T-helper 17 cell (primary cell): ENCODE data around the gene HLA-F. TPM values are rescaled to one million over a fixed set of nuclear protein-coding genes. Genes with fewer than 3 reads are reported as not detected.

Source experiments
- ATAC-seq: fragments of 150-1000 bp; cut with Tn5 transposase; 2 replicates; pipeline ENCODE4 v1.10.0; 2021; ENCODE audit warnings: mild to moderate bottlenecking, moderate library complexity
- DNase-seq, 3 donors: peaks; one replicate each; pipeline versions ENCODE4 v3.0.0 to v3.0.0-alpha.2; 2020 to 2021
- H3K9me3 ChIP-seq: one replicate; pipeline ENCODE4 v1.7.0; 2013; ENCODE audit warnings: low read length, mild to moderate bottlenecking; ENCODE audit not compliant: control insufficient read depth, poor library complexity, severe bottlenecking
- H3K27ac Mint-ChIP-seq: one replicate; pipeline ENCODE4 v1.8.0; 2022; ENCODE audit warnings: mild to moderate bottlenecking, moderate library complexity, mixed read lengths
- H3K27me3 Mint-ChIP-seq: one replicate; pipeline ENCODE4 v1.8.0; 2022; ENCODE audit warnings: mixed read lengths
- H3K36me3 Mint-ChIP-seq: one replicate; pipeline ENCODE4 v1.8.0; 2022; ENCODE audit warnings: low read depth, mixed read lengths
- H3K4me1 Mint-ChIP-seq: one replicate; pipeline ENCODE4 v1.8.0; 2022; ENCODE audit warnings: mild to moderate bottlenecking, mixed read lengths
- H3K4me3 Mint-ChIP-seq: one replicate; pipeline ENCODE4 v1.8.0; 2022; ENCODE audit warnings: mild to moderate bottlenecking, moderate library complexity, mixed read lengths
- total RNA-seq, 4 donors: library from RNA in 2 of 4; stranded (reverse) in 2 of 4; gene quantifications; one replicate each; pipeline ENCODE4 v1.2.3 and lab custom pipeline; 2022 to 2026

The HLA-F gene
- total RNA-seq, 2 donors from 2014 or later = 629 to 717 TPM

DNA sequence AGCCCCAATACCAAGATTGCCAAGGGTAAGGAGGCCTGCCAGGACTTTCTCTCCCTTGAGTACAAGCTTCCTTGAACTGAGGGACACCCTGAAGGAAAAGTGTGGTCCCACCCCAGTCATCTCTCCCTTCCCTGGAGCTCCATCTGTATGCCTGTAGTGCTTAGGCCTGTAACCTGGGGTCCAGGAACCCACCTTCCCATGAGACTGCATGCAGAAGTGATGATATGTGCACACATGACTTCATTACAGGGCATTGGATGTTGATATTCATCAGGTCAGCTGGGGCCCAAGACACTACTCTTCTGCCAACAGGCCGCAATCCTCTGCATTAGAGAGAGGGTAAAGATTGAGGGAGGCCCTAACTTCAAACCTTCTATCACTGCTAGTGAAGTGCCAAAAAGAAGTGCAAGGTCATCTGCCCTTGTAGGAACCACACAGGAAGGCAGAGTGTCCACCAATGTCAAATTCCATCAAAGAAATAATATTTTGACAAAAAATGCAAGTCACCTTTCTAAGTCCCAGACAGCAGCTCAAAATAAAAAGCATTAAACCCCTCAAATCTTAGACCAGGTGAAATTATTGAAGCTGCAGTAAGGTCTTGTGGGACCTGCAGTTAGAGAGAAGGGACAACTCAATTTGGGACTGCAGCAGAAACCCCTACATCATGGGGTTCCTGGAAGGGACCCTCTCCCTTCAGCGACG, 5.1 kb downstream of the HLA-F start:
- no peaks in the 10 kb centered on the region for H3K9me3 ChIP-seq
- ATAC-seq (no peak), DNase-seq (no peak)
- Mint-ChIP-seq H3K27me3 (no peaks in the 10 kb centered on the region), H3K36me3 (peaks cover 5% of the 10 kb centered on the region), H3K4me1 (peaks cover 53% of the 10 kb centered on the region), H3K27ac (peak overlapping the region; percentile 93), H3K4me3 (peak overlapping the region; percentile 71)

DNA sequence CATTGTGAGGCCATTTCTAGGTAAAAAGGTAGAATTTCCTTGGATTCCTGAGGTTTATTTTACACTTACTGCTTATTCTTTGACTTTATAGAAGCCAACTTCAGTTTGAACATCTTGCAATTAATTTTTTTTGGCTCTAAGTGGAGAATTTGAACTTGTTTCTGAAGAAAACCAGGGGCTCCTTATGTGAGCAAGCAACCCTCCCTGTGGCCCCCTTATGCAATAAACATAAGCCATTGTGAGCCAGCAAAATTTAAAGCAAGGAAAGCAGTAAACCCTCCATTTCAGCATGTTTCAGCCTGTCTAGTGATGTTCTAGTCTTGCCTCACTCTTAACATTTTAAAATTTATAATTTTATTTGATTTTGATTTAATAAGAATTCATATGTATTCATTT, 5.6 kb downstream of the HLA-F start:
- ATAC-seq (no peak), DNase-seq (no peak)
- Mint-ChIP-seq H3K27ac (peak overlapping the region; percentile 93), H3K4me1 (peaks cover 53% of the 10 kb centered on the region), H3K4me3 (peak overlapping the region; percentile 71), H3K36me3 (peaks cover 4% of the 10 kb centered on the region), H3K27me3 (no peaks in the 10 kb centered on the region)
- no peaks in the 10 kb centered on the region for H3K9me3 ChIP-seq

DNA sequence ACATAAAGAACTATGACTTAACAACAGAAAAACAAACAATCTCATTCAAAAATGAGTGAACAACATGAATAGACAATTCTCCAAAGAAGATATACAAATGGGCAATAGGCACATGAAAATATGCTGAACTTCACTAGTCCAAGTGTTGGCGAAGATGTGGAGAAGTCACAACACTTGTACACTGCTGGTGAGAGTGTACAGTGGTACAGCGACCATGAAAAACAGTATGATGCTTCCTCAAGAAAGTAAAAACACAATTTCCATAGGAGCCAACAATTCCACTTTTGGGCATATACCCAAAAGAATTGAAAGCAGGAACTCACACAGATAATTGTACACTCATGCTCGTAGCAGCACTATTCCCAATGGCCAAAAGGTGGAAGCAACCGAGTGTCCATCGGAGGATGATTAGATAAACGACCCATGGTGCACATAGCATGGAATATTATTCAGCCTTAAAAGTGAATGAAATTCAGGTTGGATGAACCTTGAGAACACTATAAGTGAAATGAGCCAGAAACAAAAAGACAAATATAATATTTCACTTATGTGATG, 6.6 kb downstream of the HLA-F start:
- no peaks in the 10 kb centered on the region for H3K36me3 Mint-ChIP-seq
- H3K4me1 Mint-ChIP-seq = peaks cover 52% of the 10 kb centered on the region

DNA sequence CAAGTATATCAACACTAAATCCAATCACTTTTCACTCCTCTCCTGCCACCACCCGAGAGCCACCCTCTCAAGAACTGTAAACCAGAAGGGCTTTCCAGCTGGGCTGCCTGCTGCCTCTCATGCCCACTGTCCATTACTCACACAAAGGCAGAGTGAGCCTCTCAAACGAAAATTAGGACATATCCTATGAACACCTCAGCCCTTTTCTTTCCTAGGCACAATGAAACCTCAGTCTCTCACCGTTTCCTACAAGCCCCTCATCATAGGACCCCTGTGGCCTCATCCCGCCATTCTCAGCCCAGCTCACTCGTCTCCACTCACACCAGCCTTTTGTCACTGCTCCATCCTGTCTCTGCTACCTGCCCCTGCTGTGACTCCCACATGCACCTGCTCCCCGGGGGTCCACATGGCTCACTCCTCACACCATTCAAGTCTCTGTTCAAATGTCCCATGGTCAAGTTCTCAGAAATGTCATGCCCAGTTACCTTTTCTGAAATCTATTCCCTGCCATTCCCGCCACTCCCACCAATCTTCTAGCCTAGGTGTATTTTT, 7.4 kb downstream of the HLA-F start:
- peak; percentile 19 for ATAC-seq
- Mint-ChIP-seq H3K4me3 (peak overlapping the region; percentile 10), H3K27me3 (no peaks in the 10 kb centered on the region), H3K4me1 (peaks cover 45% of the 10 kb centered on the region), H3K27ac (peak overlapping the region; percentile 32), H3K36me3 (no peaks in the 10 kb centered on the region)
- no peaks in the 10 kb centered on the region for H3K9me3 ChIP-seq
- no peak for DNase-seq

More for the DNA sequence above, 6.6 kb downstream of the HLA-F start:
- H3K27me3 Mint-ChIP-seq = no peaks in the 10 kb centered on the region
- no peaks in the 10 kb centered on the region for H3K9me3 ChIP-seq
- no peak for ATAC-seq
- H3K27ac Mint-ChIP-seq = peak overlapping the region; percentile 32
- DNase-seq = no peak
- H3K4me3 Mint-ChIP-seq = no peak overlapping the region

DNA sequence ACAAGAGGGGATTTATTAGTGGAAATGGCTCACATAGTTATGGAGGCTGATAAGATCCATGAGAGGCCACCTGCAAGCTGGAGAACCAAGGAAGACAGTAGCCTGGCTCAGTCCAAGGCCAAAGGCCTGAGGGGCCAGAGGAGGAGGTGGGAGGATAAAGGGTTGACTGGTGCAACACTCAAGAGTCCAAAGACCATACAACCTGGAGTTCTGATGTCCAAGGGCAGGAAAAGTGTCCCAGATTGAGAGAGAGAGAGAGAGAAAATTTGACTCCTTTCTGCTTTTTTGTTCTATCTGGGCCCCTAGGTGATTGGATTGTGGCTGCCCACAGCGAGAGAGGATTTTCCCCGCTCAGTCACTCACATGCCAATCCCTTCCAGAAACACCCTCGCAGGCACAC, 8.0 kb downstream of the HLA-F start:
- DNase-seq (no peak), ATAC-seq (no peak)
- H3K9me3 ChIP-seq = no peaks in the 10 kb centered on the region
- peak overlapping the region; percentile 32 for H3K27ac Mint-ChIP-seq
- H3K27me3 Mint-ChIP-seq = no peaks in the 10 kb centered on the region
- H3K4me3 Mint-ChIP-seq = no peak overlapping the region
- no peaks in the 10 kb centered on the region for H3K36me3 Mint-ChIP-seq
- H3K4me1 Mint-ChIP-seq = peaks cover 39% of the 10 kb centered on the region

DNA sequence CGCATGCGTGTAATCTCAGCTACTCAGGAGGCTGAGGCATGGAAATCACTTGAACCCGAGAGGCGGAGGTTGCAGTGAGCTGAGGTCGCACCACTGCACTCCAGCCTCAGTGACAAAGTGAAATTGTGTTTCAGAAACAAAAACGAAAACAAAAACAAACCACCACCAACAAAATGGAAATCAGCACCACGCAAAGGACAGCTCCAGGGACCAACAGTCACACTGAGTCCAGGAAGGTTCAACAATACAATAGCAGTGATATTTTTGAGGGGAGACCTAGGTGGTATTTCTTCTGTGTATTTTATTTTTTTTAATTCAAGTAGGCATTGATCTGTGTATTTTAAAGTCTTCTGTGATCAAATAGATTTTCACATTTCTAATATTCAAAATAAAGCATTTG, 9.8 kb downstream of the HLA-F start:
- ATAC-seq = no peak
- Mint-ChIP-seq H3K27me3 (no peaks in the 10 kb centered on the region), H3K27ac (no peak overlapping the region), H3K4me1 (peaks cover 23% of the 10 kb centered on the region), H3K36me3 (no peaks in the 10 kb centered on the region), H3K4me3 (no peak overlapping the region)
- DNase-seq = no peak
- H3K9me3 ChIP-seq = no peaks in the 10 kb centered on the region

DNA sequence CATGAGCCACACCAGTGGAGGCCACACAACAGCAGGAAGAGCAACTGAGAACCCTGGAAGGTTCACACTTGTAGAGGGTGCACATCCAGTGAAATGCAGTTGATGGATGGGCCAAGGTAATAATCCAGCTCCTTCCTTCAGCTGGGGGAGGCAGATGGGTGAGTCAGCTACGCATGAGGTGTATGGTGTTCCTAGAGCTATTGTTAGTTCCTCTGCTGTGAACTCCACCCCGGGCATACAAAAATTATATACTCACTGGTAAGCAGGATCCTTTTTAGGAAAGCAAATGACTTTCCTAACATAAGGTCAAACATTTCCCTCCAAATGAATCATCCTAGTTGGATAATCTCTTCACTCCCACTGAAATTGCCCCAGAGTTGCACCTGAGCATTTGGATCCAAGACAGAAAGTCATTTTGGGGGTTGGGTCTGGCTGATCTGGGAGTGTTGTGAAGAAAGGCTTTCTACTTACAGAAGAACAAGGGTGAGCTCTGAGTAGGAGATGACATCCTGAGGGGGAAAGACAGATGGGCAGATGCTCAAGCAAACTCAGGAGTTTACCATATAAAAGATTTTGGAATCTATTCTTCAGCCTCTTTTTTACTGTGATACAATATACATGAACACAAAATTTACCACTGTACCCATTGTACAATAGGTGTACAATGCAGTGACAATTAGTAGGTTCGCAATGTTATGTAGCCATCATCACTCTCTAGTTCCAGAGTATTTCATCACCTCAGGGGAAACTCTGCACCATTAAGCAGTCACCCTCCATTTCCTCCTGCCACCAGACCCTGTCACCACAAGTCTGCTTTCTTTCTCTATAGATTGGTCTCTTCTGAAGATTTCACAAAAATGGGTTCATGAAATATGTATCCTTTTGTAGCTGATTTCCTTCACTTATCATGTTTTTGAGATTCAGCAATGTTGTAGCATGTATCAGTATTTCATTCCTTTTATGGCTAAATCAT, 11.1 kb downstream of the HLA-F start:
- Mint-ChIP-seq H3K4me3 (no peak overlapping the region), H3K4me1 (peaks cover 21% of the 10 kb centered on the region), H3K36me3 (no peaks in the 10 kb centered on the region), H3K27me3 (no peaks in the 10 kb centered on the region), H3K27ac (no peak overlapping the region)
- H3K9me3 ChIP-seq = no peaks in the 10 kb centered on the region
- ATAC-seq (no peak), DNase-seq (no peak)

DNA sequence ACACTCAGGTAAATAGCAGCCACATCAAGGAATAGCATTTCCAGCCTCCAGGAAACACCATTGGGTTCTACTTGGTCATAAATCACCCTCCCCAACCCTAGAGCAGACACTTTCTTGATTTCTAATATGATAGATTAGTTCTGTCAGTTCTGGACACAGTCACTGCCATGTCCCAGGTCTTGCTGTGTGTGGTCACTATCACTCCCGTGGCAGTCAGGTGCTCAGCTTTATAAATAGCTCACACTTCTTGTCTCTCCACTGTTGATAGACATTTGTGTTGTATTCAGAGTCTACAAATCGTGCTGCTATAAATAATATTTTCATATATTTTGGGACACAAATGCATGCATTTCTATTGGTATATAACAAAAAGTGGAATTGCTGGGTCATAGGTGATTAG, 13.3 kb downstream of the HLA-F start:
- no peaks in the 10 kb centered on the region for H3K36me3 Mint-ChIP-seq
- H3K27me3 Mint-ChIP-seq = no peaks in the 10 kb centered on the region
- H3K27ac Mint-ChIP-seq = no peak overlapping the region
- no peak overlapping the region for H3K4me3 Mint-ChIP-seq
- H3K9me3 ChIP-seq = no peaks in the 10 kb centered on the region
- peaks cover 7% of the 10 kb centered on the region for H3K4me1 Mint-ChIP-seq
- DNase-seq (no peak), ATAC-seq (no peak)

DNA sequence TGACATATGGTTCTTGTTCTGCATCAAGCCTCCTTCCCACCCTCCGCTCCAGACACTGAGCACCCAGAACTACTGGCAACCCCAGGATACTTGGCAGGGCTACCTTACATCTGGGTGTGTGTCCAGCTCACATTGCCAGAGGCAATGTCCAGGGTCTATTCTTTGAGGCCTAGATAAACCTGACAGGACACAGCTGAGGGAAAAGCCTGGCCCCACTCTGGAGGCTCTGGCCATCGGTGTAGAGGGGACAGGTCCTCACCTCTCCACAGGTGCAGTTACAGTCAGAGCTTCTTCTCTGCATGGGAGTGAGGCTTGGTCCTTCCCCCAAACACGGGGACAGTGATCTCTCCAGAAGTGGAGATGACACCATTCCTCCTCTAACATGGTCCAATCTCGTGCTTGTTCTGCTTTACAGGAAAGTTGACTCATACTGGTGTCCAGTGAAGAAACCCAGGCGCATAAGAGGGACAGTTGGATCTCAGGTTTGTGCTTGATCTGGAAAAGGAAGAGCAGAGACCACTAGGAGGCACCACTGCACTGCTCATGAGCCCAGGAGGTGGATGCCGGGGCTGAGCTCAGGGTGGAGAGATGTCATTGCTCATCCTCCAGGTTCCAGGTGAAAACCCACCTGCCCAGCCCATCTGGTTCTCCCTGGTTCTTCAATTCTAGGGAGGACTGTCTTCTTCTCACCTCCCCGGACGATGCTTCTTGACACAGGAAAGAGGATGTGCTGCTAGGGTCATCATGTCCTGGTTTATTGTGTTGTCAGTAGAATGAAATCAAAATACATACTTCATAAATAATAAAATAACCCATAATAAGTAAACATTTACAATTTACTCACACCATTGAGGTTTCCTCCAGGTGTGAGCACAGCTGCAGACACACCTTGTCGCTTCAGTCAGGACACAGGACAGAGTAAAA, 14.7 kb downstream of the HLA-F start:
- Mint-ChIP-seq H3K27ac (no peak overlapping the region), H3K4me3 (no peak overlapping the region), H3K4me1 (peaks cover 8% of the 10 kb centered on the region), H3K27me3 (no peaks in the 10 kb centered on the region), H3K36me3 (no peaks in the 10 kb centered on the region)
- DNase-seq (peak; percentile 50 to 63 (median 51)), ATAC-seq (peak; percentile 88)
- H3K9me3 ChIP-seq = no peaks in the 10 kb centered on the region

DNA sequence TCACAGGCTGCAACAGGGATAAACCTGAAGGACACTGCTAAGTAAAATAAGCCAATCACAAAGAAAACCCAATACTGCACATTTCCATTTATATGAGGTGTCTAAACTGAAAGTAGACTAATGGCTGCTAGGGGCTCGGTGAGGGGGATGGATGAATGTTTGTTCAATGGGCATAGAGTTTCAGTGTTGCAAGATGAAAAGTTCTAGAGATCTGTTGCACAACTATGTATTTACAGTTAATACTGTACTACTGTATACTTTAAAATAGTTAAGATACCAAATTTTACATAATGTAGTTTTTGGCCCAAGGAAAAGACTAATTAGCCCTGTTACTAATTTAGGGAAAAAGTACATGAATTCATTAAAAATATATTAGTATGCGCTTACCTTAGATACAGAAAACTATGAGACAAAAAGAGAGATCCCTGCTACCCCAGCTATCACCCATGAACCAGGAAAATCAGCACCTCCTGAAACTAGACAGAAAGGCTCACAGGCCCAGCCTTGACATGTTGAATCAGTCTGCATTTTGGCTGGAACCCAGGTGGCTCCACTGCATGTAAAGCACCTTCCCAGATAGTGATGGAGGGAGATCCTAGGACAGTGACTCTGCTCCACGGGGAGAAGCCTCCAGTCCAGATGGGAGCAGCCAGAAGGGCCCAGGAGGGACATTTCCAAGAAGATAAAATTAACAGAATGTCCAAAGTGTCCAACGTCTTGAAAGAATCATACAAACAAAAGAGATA, 16.1 kb downstream of the HLA-F start:
- H3K27me3 Mint-ChIP-seq = no peaks in the 10 kb centered on the region
- no peaks in the 10 kb centered on the region for H3K36me3 Mint-ChIP-seq
- ATAC-seq (no peak), DNase-seq (no peak)
- H3K9me3 ChIP-seq = no peaks in the 10 kb centered on the region
- H3K27ac Mint-ChIP-seq = no peak overlapping the region
- H3K4me1 Mint-ChIP-seq = peaks cover 8% of the 10 kb centered on the region
- H3K4me3 Mint-ChIP-seq = no peak overlapping the region

DNA sequence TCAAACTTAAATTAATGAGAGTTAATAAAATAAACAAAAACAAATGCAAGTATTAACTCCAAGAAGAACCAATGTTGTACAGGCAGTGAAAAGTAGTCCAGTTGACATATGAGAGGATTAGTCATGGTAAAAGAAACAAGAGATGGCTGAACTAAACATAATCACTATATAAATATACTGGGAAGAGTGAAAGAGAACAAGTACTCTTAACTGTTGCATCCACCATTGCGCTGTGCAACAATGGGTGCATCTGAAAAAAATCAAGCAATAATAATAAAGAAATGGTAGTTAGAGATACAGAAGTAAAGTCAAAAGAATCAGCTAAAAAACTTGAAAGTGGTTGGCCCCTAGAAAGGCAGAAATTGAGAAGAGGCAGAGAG, 16.6 kb downstream of the HLA-F start:
- no peak overlapping the region for H3K4me3 Mint-ChIP-seq
- no peak overlapping the region for H3K27ac Mint-ChIP-seq
- ATAC-seq (no peak), DNase-seq (no peak)
- no peaks in the 10 kb centered on the region for H3K27me3 Mint-ChIP-seq
- no peaks in the 10 kb centered on the region for H3K9me3 ChIP-seq
- no peaks in the 10 kb centered on the region for H3K36me3 Mint-ChIP-seq
- peaks cover 5% of the 10 kb centered on the region for H3K4me1 Mint-ChIP-seq

DNA sequence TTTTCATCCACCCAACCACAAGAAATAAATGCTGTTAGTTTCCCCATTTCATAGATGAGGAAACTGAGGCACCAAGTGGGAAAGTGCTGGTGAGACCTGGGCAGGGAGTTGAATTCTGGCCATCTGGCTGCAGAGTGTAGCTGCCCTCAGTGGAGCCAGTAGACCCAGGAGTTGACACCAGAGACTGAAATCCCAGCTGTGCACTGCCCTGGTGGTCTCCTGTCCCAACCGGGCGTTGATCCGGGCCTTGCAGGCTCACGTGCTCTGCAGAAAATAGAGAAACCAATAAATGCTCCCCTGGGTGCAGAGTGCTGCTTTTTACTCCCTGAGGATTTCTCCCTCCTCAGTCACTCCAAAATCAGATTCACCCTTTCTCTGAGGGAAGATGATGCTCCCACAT, 18.4 kb downstream of the HLA-F start:
- H3K9me3 ChIP-seq = no peaks in the 10 kb centered on the region
- DNase-seq (no peak), ATAC-seq (no peak)
- Mint-ChIP-seq H3K27me3 (no peaks in the 10 kb centered on the region), H3K27ac (no peak overlapping the region), H3K36me3 (peaks cover 2% of the 10 kb centered on the region), H3K4me1 (peaks cover 9% of the 10 kb centered on the region), H3K4me3 (no peak overlapping the region)
